Activated CD8-positive, alpha-beta T cell treated with anti-CD3 and anti-CD28 coated beads, Interleukin-2, amount 10 ng/mL, durations not matched to agents 7 days and 5 days (primary cell): Measurements from ENCODE around the gene STK4. TPM values are rescaled to one million over a fixed set of nuclear protein-coding genes. Genes with fewer than 3 reads are reported as not detected.
A peak's percentile ranks its signal among the peaks of the same experiment; 100 is the strongest.
"Not testable (repeated sequence)": the region's sequence is repeated elsewhere in the genome, so short reads cannot be mapped to it uniquely, and the experiment has no call there.

Source experiments
- ATAC-seq: fragments of 150-1000 bp; cut with Tn5 transposase; one replicate; pipeline ENCODE4 v1.10.0; 2021; ENCODE audit warnings: moderate library complexity
- CTCF ChIA-PET: fragments of 350-600 bp; sonication (Branson Sonifier 250); formaldehyde crosslinking; loops from one replicate; lab custom pipeline; 2021; ENCODE audit warnings: antibody characterized with exemption; lab: Charles Lee
- POLR2A ChIA-PET: fragments of 350-600 bp; sonication (Branson Sonifier 250); formaldehyde crosslinking; loops from one replicate; lab custom pipeline; 2021; ENCODE audit warnings: antibody characterized with exemption; lab: Charles Lee
- DNase-seq: peaks from one replicate; pipeline ENCODE4 v3.0.0-alpha.2; 2020
- H3K27ac Mint-ChIP-seq: one replicate; pipeline ENCODE4 v1.8.0; 2021; ENCODE audit warnings: mild to moderate bottlenecking, mixed read lengths
- H3K27me3 Mint-ChIP-seq: one replicate; pipeline ENCODE4 v1.8.0; 2021; ENCODE audit warnings: low read depth, mixed read lengths
- H3K36me3 Mint-ChIP-seq: one replicate; pipeline ENCODE4 v1.8.0; 2021; ENCODE audit warnings: low read depth, mixed read lengths
- H3K4me1 Mint-ChIP-seq: one replicate; pipeline ENCODE4 v1.8.0; 2021; ENCODE audit warnings: low read depth, mixed read lengths
- H3K4me3 Mint-ChIP-seq: one replicate; pipeline ENCODE4 v1.8.0; 2021; ENCODE audit warnings: mild to moderate bottlenecking, mixed read lengths
- H3K9me3 Mint-ChIP-seq: one replicate; pipeline ENCODE4 v1.8.0; 2022; ENCODE audit warnings: mixed read lengths; ENCODE audit not compliant: insufficient read depth
- total RNA-seq, 2 experiments: library from RNA; stranded (reverse); gene quantifications; one replicate each; pipeline ENCODE4 v1.2.3, GENCODE V29; 2021

The STK4 gene
- total RNA-seq, 2 experiments from 2014 or later: 159 to 164 TPM

DNA sequence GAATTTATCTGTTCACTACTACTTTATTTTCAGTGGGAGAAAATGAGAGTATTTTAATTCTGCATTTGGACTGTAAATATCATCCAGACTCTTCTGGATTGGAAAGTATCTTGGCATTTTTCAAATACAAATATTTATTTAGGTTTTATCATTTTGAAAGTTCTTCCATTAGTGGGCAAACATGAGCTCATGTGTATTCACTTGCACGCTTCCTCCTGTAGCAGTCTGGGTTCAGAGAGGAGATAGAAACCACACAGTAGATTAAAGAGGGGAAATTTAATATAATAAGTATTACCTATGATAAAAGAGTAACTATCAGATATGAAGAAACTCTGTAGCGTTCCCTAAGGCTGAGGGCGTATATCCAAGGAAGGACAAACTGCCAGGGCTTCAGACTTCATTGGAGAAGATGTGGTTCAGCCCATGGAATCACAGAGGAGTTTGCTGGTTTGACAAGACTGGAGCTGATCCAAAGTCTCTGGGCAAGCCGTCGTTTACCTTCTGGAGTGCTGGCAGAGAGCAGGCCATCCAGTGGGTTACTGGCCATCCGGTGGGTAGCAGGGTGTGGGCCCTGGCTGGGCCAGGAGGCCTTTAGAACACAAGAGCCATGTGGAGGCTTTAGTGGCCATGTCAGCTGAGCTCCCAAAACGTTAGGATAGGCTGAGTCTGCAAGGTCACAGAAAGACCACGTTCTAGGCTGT lies 90.3 kb downstream of the STK4 start:
- ATAC-seq: no peak
- Mint-ChIP-seq H3K9me3 (no peaks in the 10 kb centered on the region), H3K4me3 (no peak overlapping the region), H3K27me3 (no peaks in the 10 kb centered on the region), H3K27ac (no peak overlapping the region), H3K36me3 (peaks cover 67% of the 10 kb centered on the region), H3K4me1 (peaks cover 66% of the 10 kb centered on the region)
- no peak for DNase-seq
- POLR2A ChIA-PET: no interaction called here
- CTCF ChIA-PET: interaction anchor here (6.1 to 24.9 kb wide), 2 partner anchors 13 to 41 kb away, joined by 70 to 489 read pairs; partner anchors contain the start of gene KCNS1

DNA sequence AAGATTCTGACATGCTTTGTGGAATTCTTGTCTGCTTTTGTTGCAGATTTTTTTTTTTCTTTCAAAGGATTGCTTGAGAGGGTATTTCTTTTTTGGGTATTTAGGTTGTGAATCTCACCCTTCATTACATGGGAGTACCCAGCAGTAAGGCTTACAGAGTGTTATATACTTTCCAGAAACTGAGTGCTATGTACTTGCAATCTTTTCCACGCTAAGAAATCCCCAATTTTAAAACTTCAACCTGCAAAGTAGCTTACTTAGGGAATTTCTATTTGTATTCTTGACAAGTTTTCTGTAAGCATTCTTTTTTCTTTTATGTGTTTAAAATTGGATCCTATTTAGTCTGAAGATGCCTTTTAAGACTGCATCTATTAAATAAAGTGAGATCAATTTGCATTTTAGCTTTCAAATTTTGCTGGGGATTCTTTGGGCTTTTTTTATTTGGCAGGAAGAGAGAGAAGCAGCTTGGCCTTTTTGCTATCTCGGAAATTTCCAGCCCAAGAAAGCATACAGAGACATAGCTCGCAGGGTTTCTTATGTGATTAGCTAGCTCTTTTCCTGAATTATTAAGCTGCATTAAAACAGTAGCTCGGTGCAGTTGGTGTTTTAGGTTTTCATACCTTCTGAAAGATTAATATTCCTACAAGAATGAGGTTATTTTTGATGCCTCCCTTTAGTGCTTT lies 92.0 kb downstream of the STK4 start:
- Mint-ChIP-seq H3K4me3 (no peak overlapping the region), H3K27ac (peak overlapping the region; percentile 4), H3K4me1 (peaks cover 50% of the 10 kb centered on the region), H3K27me3 (no peaks in the 10 kb centered on the region), H3K9me3 (no peaks in the 10 kb centered on the region), H3K36me3 (peaks cover 68% of the 10 kb centered on the region)
- DNase-seq: no peak
- POLR2A ChIA-PET: no interaction called here
- CTCF ChIA-PET: interaction anchor here (0.8 to 24.9 kb wide), 5 partner anchors 8 to 54 kb away, joined by 3 to 489 read pairs (median 5); partner anchors contain the start of gene KCNS1
- no peak for ATAC-seq

- Mint-ChIP-seq H3K4me1 (peaks cover 45% of the 10 kb centered on the region), H3K27me3 (no peaks in the 10 kb centered on the region), H3K4me3 (no peak overlapping the region), H3K9me3 (no peaks in the 10 kb centered on the region), H3K36me3 (peaks cover 63% of the 10 kb centered on the region), H3K27ac (peak overlapping the region; percentile 47)
- no peak for DNase-seq
- ATAC-seq: no peak
- ChIA-PET CTCF (interaction anchor here (0.8 to 24.9 kb wide), 6 partner anchors 9 to 53 kb away, joined by 3 to 489 read pairs (median 4); partner anchors contain the start of gene KCNS1), POLR2A (no interaction called here)
Observed at GRCh38 chr20:45059022-45059728, 92.9 kb downstream of the STK4 start.

DNA sequence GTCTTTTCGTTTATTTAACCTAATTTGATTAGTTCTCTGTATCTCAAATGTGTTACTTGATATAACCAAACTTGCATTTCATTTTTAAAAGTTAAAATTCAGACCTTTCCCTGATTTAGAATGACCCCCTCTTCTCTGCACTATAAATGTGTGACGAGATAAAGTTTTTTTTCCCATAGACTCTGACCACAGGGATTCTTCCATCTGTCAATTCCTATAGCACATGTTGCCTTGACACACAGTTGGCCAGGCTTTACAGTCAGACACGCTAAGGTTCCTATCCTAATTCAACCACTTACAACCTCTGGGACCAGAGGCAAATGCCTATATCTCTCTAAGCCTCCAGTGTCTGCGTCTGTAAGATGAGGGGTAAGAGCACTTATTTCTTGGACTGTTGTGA lies 94.0 kb downstream of the STK4 start:
- no peak overlapping the region for H3K27ac Mint-ChIP-seq
- H3K9me3 Mint-ChIP-seq: no peaks in the 10 kb centered on the region
- ATAC-seq (no peak), DNase-seq (no peak)
- H3K27me3 Mint-ChIP-seq: no peaks in the 10 kb centered on the region
- H3K4me1 Mint-ChIP-seq: peaks cover 44% of the 10 kb centered on the region
- H3K4me3 Mint-ChIP-seq: no peak overlapping the region
- CTCF ChIA-PET: interaction anchor here (0.9 to 2.5 kb wide), 3 partner anchors 12 to 35 kb away, joined by 3 to 12 read pairs (median 4); no protein-coding TSS in a partner anchor
- peaks cover 63% of the 10 kb centered on the region for H3K36me3 Mint-ChIP-seq
- POLR2A ChIA-PET: interaction anchor here (0.7 kb wide), 1 partner anchor 212 kb away, joined by 3 read pairs; no protein-coding TSS in a partner anchor

DNA sequence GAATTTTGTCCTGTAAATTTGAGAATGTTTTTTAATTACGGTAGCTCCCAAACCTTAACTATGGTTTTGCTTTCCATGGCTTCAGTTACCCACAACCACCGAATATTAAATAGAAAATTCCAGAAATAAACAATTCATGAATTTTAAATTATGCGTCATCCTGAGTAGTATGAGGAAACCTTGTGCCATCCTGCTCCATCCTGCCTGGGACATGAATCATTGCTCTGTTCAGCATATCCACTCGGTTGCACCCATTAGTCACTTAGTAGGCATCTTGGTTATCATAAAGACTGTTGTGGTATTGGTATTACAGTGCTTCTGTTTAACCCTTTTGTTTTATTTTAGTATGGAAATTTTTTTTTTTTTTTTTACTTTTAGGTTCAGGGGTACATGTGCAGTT lies 94.9 kb downstream of the STK4 start:
- ATAC-seq (no peak), DNase-seq (no peak)
- Mint-ChIP-seq H3K4me3 (no peak overlapping the region), H3K9me3 (no peaks in the 10 kb centered on the region), H3K27me3 (no peaks in the 10 kb centered on the region), H3K36me3 (peaks cover 62% of the 10 kb centered on the region), H3K27ac (no peak overlapping the region), H3K4me1 (peaks cover 39% of the 10 kb centered on the region)
- ChIA-PET POLR2A (no interaction called here), CTCF (interaction anchor here (0.9 to 2.5 kb wide), 2 partner anchors 17 to 34 kb away, joined by 3 to 12 read pairs; no protein-coding TSS in a partner anchor)

- H3K4me3 Mint-ChIP-seq, H3K9me3 Mint-ChIP-seq, H3K27me3 Mint-ChIP-seq, H3K27ac Mint-ChIP-seq, POLR2A ChIA-PET, DNase-seq, ATAC-seq: not testable (repeated sequence)
- Mint-ChIP-seq H3K4me1 (peaks cover 32% of the 10 kb centered on the region), H3K36me3 (peaks cover 66% of the 10 kb centered on the region)
- CTCF ChIA-PET: interaction anchor here (1.4 to 2.4 kb wide), 2 partner anchors 19 to 34 kb away, joined by 3 to 11 read pairs; no protein-coding TSS in a partner anchor
Observed at GRCh38 chr20:45063107-45063506, 96.8 kb downstream of the STK4 start.

DNA sequence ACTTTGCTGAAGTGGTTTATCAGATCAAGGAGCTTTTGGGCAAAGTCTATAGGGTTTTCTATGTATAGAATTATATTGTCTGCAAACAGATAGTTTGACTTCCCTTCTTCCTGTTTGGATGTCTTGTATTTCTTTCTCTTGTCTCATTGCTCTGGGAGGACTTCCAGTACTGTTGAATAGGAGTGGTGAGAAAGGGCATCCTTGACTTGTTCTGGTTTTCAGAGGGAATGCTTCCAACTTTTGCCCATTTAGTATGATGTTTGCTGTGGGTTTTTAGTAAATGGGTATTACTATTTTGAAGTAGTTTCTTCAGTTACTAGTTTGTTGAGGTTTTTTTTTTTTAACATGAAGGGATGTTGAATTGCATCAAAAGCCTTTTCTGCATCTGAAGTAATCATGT lies 98.5 kb downstream of the STK4 start:
- DNase-seq (no peak), ATAC-seq (no peak)
- ChIA-PET POLR2A (no interaction called here), CTCF (interaction anchor here (1.0 to 2.4 kb wide), 2 partner anchors 20 to 31 kb away, joined by 3 to 11 read pairs; no protein-coding TSS in a partner anchor)
- H3K9me3 Mint-ChIP-seq: no peaks in the 10 kb centered on the region
- peaks cover 67% of the 10 kb centered on the region for H3K36me3 Mint-ChIP-seq
- peaks cover 18% of the 10 kb centered on the region for H3K4me1 Mint-ChIP-seq
- H3K4me3 Mint-ChIP-seq: no peak overlapping the region
- no peaks in the 10 kb centered on the region for H3K27me3 Mint-ChIP-seq
- H3K27ac Mint-ChIP-seq: peak overlapping the region; percentile 55

DNA sequence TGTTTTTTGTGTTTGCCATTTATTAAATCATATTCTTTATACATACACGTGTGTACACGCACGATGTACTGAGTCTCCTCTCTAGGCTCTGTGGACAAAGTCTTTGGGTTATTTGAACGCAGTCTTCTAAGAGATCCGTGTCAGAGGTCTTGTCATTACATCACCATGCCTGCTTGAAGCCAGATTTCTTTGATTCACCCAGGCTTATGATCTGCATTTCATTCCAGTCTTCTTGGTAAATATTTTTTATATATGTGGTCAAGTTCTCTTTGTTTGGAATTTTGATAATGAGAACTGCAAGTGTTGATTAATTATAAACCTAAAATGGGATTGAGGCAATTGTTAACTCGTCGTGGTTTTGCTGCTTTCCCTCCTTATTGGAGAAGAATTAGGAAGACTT lies 100.1 kb downstream of the STK4 start:
- peaks cover 72% of the 10 kb centered on the region for H3K36me3 Mint-ChIP-seq
- CTCF ChIA-PET: interaction anchor here (1.2 to 3.8 kb wide), 2 partner anchors 13 to 23 kb away, joined by 3 to 20 read pairs; no protein-coding TSS in a partner anchor
- peaks cover 17% of the 10 kb centered on the region for H3K4me1 Mint-ChIP-seq
- DNase-seq (no peak), ATAC-seq (no peak)
- H3K27me3 Mint-ChIP-seq: no peaks in the 10 kb centered on the region
- no peaks in the 10 kb centered on the region for H3K9me3 Mint-ChIP-seq
- POLR2A ChIA-PET: no interaction called here
- H3K4me3 Mint-ChIP-seq: no peak overlapping the region
- no peak overlapping the region for H3K27ac Mint-ChIP-seq

DNA sequence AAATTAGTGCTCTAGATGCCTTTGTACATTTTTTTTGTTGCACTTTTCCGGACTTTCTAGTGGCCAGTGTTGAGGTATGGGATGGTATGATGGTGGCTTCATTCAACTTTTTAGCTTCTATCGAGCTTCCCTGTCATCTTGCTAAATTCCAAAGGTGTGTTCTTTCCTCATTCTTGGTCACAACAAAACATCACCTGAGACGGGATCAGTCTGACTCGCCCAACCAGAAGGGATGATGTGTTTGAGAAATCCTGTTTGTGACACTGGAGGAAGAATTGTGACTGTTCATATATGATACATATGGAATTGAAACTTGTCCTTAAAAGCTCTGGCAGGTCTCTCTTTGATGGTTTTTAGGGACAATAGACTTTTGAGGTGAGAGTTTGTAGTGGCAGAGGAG lies 100.8 kb downstream of the STK4 start:
- CTCF ChIA-PET: interaction anchor here (1.2 to 3.8 kb wide), 4 partner anchors 12 to 28 kb away, joined by 3 to 20 read pairs (median 6); no protein-coding TSS in a partner anchor
- Mint-ChIP-seq H3K27ac (no peak overlapping the region), H3K4me1 (peaks cover 17% of the 10 kb centered on the region), H3K36me3 (peaks cover 71% of the 10 kb centered on the region), H3K27me3 (no peaks in the 10 kb centered on the region), H3K9me3 (no peaks in the 10 kb centered on the region), H3K4me3 (no peak overlapping the region)
- POLR2A ChIA-PET: no interaction called here
- DNase-seq: no peak
- ATAC-seq: no peak

GRCh38 chr20:45067558-45067957 lies 101.2 kb downstream of the STK4 start:
- ChIA-PET CTCF (interaction anchor here (1.2 to 3.8 kb wide), 4 partner anchors 12 to 28 kb away, joined by 3 to 20 read pairs (median 6); no protein-coding TSS in a partner anchor), POLR2A (no interaction called here)
- no peak overlapping the region for H3K4me3 Mint-ChIP-seq
- H3K27me3 Mint-ChIP-seq: no peaks in the 10 kb centered on the region
- H3K4me1 Mint-ChIP-seq: peaks cover 17% of the 10 kb centered on the region
- H3K27ac Mint-ChIP-seq: no peak overlapping the region
- peaks cover 68% of the 10 kb centered on the region for H3K36me3 Mint-ChIP-seq
- no peak for ATAC-seq
- no peaks in the 10 kb centered on the region for H3K9me3 Mint-ChIP-seq
- DNase-seq: no peak

GRCh38 chr20:45069261-45069660 lies 102.9 kb downstream of the STK4 start:
- Mint-ChIP-seq H3K27ac (no peak overlapping the region), H3K4me3 (no peak overlapping the region), H3K9me3 (no peaks in the 10 kb centered on the region), H3K4me1 (peaks cover 11% of the 10 kb centered on the region), H3K27me3 (no peaks in the 10 kb centered on the region), H3K36me3 (peaks cover 69% of the 10 kb centered on the region)
- ATAC-seq (no peak), DNase-seq (no peak)
- CTCF ChIA-PET: interaction anchor here (1.0 to 1.4 kb wide), 3 partner anchors 25 to 59 kb away, joined by 3 to 8 read pairs (median 3); no protein-coding TSS in a partner anchor
- POLR2A ChIA-PET: no interaction called here
